ENCODE data around the gene NPAS3.

DNA sequence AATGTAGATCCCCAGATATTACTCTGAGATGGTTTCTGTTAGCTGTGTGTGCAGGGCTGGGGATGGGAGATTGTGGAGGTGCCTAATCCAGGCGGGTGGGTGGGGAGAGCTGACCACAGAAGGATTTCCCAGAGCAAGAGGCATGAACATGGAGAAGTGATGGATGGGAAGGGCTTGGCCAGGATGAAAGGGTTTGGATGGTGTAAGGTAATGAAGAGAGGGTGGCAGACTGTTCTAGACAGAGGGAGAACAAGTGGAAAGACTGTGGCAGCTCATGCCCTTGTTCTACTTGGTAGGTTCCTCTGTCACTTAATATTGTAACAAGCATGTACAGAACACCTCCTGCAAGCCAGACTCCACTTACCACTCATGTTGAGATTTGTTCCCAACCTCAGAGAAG, 187.8 kb downstream of the NPAS3 start:
- TF ChIP-seq CTCF (IDR thresholded peaks at IDR 0.05; ENCODE audit: low read length) = no peak
- no peak for TF ChIP-seq EZH2 (optimal IDR thresholded peaks at IDR 0.05; ENCODE audit: low read depth, low read length)
- no peak for TF ChIP-seq EZH2phosphoT487 (IDR thresholded peaks at IDR 0.05; ENCODE audit: low read length)
